8988T (cell line): Measurements from ENCODE around the gene WWOX.
A peak's percentile ranks its signal among the peaks of the same experiment; 100 is the strongest.
"Not testable (repeated sequence)": the region's sequence is repeated elsewhere in the genome, so short reads cannot be mapped to it uniquely, and the experiment has no call there.

Source experiments
- DNase-seq: peaks from one replicate; pipeline ENCODE4 v3.0.0; 2011

The WWOX gene

GRCh38 chr16:78099271-78100111 lies at the start of gene WWOX:
WWOX (plus strand) TSS chr16:78099654.
- peak; percentile 91 for DNase-seq

DNA sequence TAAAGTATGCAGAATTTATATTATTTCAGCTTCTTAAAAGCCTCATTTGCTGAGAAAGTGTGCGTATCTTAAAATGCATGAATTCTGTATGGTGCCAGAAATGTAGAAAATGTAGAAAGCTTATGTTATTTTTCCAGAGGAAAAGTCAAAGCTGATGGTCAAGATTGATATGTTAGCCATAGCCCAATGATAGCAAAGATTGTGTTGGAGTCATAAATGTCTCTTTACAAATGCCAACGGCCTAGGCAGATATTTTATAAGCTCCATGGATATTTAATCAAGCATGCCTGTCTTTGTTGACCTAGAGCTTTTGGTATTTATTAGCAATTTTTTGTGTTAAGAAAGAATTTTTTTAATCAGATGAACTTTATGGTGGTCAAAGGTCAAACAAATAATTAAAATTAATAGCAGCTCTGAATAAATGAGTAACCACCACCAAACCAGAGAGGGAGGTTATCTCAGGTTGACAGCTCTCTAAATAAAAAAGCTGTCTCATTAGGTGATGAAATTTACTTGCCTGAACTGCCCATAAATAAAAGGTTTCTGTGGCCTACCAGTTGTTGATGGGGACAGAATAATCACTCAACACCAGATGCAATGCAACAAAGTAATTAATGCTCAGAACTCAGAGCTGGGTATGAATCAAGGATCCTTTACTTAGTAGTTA lies 48.6 kb upstream of the WWOX start:
- DNase-seq = no peak

DNA sequence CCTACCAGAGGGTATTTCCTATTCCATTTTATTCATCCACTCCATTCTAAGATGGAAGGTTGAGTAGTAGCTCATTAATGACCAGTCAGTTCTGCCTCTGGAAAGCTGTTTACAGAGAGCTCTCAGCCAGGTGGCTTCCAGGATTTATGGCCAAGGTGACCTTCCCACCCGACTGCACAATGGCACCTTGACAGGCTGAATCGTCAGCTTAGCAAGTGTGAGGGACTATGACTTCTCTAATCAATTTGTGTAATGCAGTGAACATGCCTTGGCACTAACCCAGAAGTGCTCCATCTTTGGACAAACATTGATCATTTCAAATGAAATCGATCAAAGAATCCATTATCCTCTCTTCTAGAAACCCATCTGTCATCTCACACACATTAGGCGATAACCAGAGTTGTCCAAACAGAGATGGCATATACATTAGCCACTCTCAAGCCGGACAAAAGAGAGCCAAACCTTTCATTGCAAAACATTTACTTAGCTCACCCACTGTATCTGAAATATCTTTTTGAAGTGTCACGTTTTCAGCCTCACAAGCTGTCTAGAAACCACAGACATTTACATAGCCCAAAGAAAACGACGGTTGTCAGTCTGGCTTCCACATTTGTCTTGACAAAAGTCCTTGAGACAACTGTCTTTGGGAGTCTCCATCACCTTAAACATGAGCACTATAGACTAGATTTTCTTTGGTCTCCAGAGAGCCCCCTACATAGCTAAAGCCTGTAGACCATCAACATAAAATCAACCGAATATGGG lies 41.5 kb upstream of the WWOX start:
- DNase-seq = no peak

DNA sequence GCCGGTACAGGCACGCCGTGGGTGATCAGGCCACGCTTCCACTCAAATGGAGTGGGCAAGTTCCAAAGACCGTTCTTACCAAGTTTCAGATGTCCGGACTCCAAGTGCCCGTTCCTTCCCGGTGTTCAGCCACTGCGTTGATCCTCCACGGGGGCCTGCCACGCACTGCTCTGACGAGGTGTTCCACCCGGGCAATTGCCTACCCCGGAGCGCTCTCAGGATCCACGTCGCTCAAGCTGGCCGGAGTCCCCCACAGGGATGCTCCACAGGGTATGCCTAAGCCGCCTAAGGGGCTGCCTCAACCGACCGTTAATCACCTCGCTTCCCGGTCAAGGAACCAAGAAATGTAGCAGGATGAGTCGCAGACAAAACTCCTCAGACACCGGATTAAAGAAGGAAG lies 39.6 kb upstream of the WWOX start:
- not testable (repeated sequence) for DNase-seq

- DNase-seq = no peak
Measured at GRCh38 chr16:78060295-78060694, 39.2 kb upstream of the WWOX start.

- DNase-seq = no peak
Measured at GRCh38 chr16:78060809-78061208, 38.6 kb upstream of the WWOX start.

GRCh38 chr16:78065319-78065718 lies 34.1 kb upstream of the WWOX start:
- DNase-seq = no peak

DNA sequence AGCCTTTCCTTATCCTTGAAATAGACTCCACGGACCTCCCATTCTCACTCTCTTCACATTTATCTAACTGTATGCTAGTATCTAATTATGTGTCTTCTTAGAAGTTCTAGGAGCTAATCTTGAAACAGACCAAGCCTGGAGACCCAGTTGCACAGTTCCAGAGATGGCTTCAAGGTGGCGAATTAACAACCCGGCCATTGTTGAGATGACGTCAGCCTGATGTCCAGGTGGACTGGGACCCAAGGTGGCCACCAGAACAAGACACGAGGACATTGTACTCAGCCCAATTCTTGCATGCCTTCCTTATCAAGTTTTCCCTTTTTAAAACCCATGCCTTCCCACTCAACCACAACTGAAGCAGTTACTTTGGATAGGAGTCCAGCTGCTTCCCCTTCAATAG lies 29.5 kb upstream of the WWOX start:
- DNase-seq = no peak

GRCh38 chr16:78072275-78072674 lies 27.2 kb upstream of the WWOX start:
- DNase-seq = no peak

GRCh38 chr16:78075800-78076199 lies 23.7 kb upstream of the WWOX start:
- no peak for DNase-seq

DNA sequence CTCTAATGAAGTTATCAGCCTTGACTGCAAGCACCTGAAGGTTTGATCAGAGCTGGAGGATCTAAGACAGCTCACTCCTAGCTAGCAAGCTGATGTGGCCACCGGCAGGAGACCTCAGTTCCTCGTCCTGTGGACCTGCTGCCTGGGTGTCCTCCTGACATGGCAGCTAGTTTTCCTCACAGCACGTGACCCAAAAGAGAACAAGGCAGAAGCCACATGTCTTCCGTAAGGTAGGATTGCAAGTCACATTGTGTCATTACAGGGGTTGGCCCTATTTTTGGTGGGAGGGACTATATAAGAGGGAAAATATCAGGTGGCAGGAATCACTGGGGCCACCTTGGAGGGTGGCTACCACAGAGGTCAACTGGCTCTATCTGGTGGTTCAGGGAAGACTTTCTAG lies 18.1 kb upstream of the WWOX start:
- no peak for DNase-seq

DNA sequence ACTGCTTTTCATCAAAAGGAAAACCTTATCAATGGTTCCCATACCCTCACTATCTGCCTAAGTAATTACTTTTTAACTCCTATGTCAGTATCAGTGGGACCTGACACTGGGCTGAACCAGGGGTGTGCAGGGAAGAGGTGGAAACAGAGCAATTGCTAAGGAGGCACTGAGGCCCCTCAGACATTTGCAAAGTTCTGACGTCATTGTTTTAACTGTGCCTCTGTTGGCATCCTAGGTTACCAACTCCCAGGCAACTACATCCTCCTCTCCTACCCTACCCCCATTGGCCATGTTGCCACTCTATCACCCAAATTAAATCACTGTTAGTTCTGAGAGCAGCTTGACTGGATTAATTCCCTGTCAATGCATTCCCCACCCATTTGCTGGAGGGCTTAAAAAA lies 8.0 kb upstream of the WWOX start:
- no peak for DNase-seq

GRCh38 chr16:78092758-78093157 lies 6.7 kb upstream of the WWOX start:
- no peak for DNase-seq

DNA sequence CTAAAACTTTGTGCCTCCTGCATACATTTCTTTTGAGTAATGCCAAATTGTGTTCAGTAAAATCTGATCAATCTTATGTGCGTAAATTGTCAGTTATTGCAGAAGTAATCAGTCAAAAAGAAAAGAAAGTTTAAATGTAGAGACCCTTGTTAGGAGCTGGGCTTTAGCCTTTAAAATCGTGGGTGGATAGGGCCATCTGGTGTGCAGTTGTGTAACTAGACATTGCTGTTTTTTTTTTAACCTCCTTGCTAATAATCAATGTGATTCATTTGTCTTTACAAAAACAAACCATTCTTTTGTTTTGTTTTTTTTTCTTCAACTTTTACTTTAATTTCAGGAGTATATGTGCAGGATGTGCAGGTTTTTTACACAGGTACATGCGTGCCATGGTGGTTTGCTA lies 5.3 kb upstream of the WWOX start:
- no peak for DNase-seq

- no peak for DNase-seq
Measured at GRCh38 chr16:78094998-78095397, 4.5 kb upstream of the WWOX start.

DNA sequence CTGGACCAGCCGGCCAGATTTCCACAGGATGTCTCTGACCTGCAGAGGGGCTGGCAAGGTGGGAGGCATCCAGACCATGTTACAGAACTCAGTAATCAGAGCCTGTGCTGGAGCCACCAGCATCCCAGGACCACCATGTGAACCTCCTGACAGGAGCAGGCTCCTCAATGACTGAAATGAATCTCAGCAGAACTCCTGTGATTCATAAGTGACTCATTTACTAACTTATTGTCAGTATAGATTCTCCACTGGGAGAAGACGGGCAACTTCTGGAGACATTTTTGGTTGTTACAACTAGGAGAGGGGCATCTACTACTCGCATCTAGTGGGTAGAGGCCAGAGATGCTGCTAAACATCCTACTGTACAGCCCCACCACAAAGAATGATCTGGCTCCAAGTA lies 3.1 kb upstream of the WWOX start:
- no peak for DNase-seq

DNA sequence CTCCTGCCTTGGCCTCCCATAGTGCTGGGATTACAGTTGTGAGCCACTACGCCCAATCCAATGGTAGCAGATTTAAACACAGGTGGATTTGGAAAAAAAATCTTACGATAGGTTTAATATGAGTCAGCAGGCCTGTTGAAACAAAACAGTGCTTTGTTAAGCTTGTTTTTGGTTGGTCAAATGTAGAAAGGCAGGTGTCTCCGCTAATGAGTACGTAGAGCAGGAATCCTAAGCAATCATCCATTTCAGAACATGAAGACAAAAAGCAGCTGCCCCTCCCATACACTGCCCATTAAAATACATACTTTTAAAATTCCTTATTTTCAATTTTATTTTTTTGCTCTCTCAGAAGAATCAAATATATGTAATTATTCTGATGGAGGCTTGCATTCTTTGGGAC lies 1.9 kb upstream of the WWOX start:
- no peak for DNase-seq

DNA sequence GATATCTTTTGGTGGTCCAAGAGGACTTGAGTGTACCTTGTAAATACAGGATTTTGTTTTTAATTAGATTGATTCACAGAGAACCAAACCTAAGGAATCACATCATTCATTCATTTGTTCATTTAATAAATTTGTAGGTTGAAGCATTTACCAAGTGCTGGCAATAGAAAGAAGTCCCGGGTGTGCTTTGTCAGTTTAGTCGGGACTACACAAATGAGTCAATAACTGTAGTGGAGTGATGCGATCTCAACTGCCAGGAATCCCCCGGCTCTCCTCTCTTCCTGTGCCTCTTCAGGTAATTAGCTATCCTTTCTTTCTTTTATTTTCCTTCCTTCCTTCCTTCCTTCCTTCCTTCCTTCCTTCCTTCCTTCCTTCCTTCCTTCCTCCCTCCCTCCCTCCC lies 1.4 kb upstream of the WWOX start:
- no peak for DNase-seq

GRCh38 chr16:78098595-78099270 lies 721 bp upstream of the WWOX start:
- no peak for DNase-seq

GRCh38 chr16:78100112-78100467 lies 636 bp downstream of the WWOX start:
- DNase-seq = no peak

GRCh38 chr16:78102122-78102660 lies 2.7 kb downstream of the WWOX start:
- DNase-seq = no peak

DNA sequence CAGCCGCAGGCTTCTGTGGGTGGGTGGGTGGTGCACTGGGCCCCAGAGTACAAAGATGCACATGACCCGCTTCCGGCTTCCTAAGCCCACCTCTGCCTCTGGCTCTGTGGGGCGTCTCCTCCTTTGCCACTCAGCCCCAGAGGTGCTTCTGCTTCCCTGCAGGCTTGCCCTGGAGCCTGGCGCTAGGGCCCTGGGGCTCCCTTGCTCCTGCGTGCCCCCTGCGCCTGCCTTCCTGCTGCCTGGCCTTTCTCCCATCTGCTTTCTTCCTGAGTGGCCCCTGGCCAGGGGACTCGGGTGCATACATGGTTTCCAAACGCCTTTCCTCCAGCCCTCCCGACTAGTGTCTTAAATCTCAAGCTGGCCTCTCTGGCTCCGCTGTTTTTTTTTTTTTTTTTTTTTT lies 3.4 kb downstream of the WWOX start:
- DNase-seq = no peak

DNA sequence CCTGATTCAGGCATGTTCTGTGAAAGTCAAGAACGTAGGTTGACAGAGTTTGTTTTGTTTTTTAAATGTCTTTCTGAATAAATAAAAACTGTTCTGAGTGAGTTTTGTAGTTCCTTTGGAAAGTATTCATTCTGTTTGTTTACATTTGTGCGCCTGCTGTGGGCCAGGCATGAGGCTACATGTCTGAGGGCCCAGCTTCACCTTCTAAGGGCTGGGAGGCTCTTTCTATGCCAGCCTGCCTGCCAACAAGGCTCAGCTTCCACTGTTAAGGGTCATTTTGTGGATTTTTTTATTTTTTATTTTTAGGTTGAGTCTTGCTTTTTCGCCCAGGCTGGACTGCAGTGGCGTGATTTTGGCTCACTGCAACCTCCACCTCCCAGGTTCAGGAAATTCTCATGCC lies 6.1 kb downstream of the WWOX start:
- DNase-seq = no peak
